ENCODE results near the gene CCDC117. TPM values are rescaled to one million over a fixed set of nuclear protein-coding genes. Genes with fewer than 3 reads are reported as not detected.

The CCDC117 gene
- total RNA-seq, 1 donor from 2014 or later, result 12.3 TPM

- DNase-seq (ENCODE audit: low spot score), result no peak
- intact Hi-C loops (cut with DNase I), result no loop called here
Observed at GRCh38 chr22:28766628-28767027, 5.9 kb upstream of the CCDC117 start.

GRCh38 chr22:28768701-28769393, 3.6 kb upstream of the CCDC117 start:
- intact Hi-C loops (cut with DNase I), result no loop called here
- no peak for DNase-seq (ENCODE audit: low spot score)

GRCh38 chr22:28769394-28770085, 3.0 kb upstream of the CCDC117 start:
- intact Hi-C loops (cut with DNase I), result no loop called here
- DNase-seq (ENCODE audit: low spot score), result no peak

- intact Hi-C loops (cut with DNase I), result no loop called here
- DNase-seq (ENCODE audit: low spot score), result no peak
Observed at GRCh38 chr22:28771195-28771791, 1.2 kb upstream of the CCDC117 start.

GRCh38 chr22:28773461-28773867, 969 bp downstream of the CCDC117 start:
- DNase-seq (ENCODE audit: low spot score), result no peak
- intact Hi-C loops (cut with DNase I), result loop anchor here (2.0 kb wide), 1 partner anchor 31 kb away; the partner anchor contains the start of gene HSCB

- DNase-seq (ENCODE audit: low spot score), result no peak
- intact Hi-C loops (cut with DNase I), result no loop called here
Observed at GRCh38 chr22:28774378-28774777, 1.9 kb downstream of the CCDC117 start.

- intact Hi-C loops (cut with DNase I), result no loop called here
- no peak for DNase-seq (ENCODE audit: low spot score)
Observed at GRCh38 chr22:28779833-28780232, 7.3 kb downstream of the CCDC117 start.

GRCh38 chr22:28780296-28780695, 7.8 kb downstream of the CCDC117 start:
- no peak for DNase-seq (ENCODE audit: low spot score)
- intact Hi-C loops (cut with DNase I), result no loop called here

GRCh38 chr22:28783786-28784671, 11.5 kb downstream of the CCDC117 start:
- DNase-seq (ENCODE audit: low spot score), result no peak
- intact Hi-C loops (cut with DNase I), result no loop called here

- DNase-seq (ENCODE audit: low spot score), result no peak
- intact Hi-C loops (cut with DNase I), result no loop called here
Observed at GRCh38 chr22:28788601-28789000, 16.1 kb downstream of the CCDC117 start.

GRCh38 chr22:28791124-28791523, 18.6 kb downstream of the CCDC117 start:
- no peak for DNase-seq (ENCODE audit: low spot score)
- intact Hi-C loops (cut with DNase I), result no loop called here

GRCh38 chr22:28791841-28792490, 19.5 kb downstream of the CCDC117 start:
- no peak for DNase-seq (ENCODE audit: low spot score)
- intact Hi-C loops (cut with DNase I), result no loop called here

- DNase-seq (ENCODE audit: low spot score), result no peak
- intact Hi-C loops (cut with DNase I), result no loop called here
Observed at GRCh38 chr22:28792491-28793383, 20.2 kb downstream of the CCDC117 start.

- intact Hi-C loops (cut with DNase I), result no loop called here
- DNase-seq (ENCODE audit: low spot score), result no peak
Observed at GRCh38 chr22:28793976-28794584, 21.6 kb downstream of the CCDC117 start.

GRCh38 chr22:28795071-28795693, 22.7 kb downstream of the CCDC117 start:
- DNase-seq (ENCODE audit: low spot score), result no peak
- intact Hi-C loops (cut with DNase I), result no loop called here

- intact Hi-C loops (cut with DNase I), result no loop called here
Observed at GRCh38 chr22:28795932-28796856, 23.7 kb downstream of the CCDC117 start.

More at GRCh38 chr22:28795932-28796856, 23.7 kb downstream of the CCDC117 start:
- DNase-seq (ENCODE audit: low spot score), result no peak
